PFSK-1 (cell line): Measurements from ENCODE around the gene GFY.

ENCODE experiments used
- FOXP2 ChIP-seq: optimal IDR thresholded peaks from 2 replicates; pipeline ENCODE3; 2011; ENCODE audit warnings: borderline replicate concordance, control low read depth, inconsistent platforms; ENCODE audit not compliant: insufficient read depth; ENCODE audit errors: extremely low read length, extremely low read depth
- POLR2AphosphoS5 ChIP-seq: IDR thresholded peaks from 2 replicates; pipeline ENCODE4 v1.6.1; 2012; ENCODE audit warnings: low read depth, mild to moderate bottlenecking, control low read depth, low read length, moderate library complexity
- REST ChIP-seq, 2 experiments: IDR thresholded peaks; 2 replicates each; pipeline versions ENCODE4 v1.6.1 to v1.8.0; 2011 to 2012; ENCODE audit warnings: low read depth in 2 of 2, low read length in 2 of 2, control low read depth in 1 of 2, inconsistent platforms in 1 of 2, mild to moderate bottlenecking in 1 of 2, moderate library complexity in 1 of 2; ENCODE audit not compliant: insufficient read depth in 1 of 2
- SIN3A ChIP-seq: IDR thresholded peaks from 2 replicates; pipeline ENCODE4 v1.6.1; 2012; ENCODE audit warnings: mild to moderate bottlenecking, low read length, moderate library complexity, borderline replicate concordance; ENCODE audit not compliant: insufficient read depth
- TAF1 ChIP-seq: IDR thresholded peaks from 2 replicates; pipeline ENCODE4 v1.6.1; 2012; ENCODE audit warnings: low read length, control low read depth, borderline replicate concordance; ENCODE audit not compliant: insufficient read depth

GFY gene

GRCh38 chr19:49435670-49436069, 10.5 kb downstream of the GFY start:
- TF ChIP-seq FOXP2 (no peak), TAF1 (no peak), SIN3A (no peak), POLR2AphosphoS5 (no peak), REST (IDR thresholded peaks at IDR 0.05; ENCODE audit: insufficient read depth in 1 of 2, low read depth in 2 of 2, low read length in 2 of 2) (no peak)

GRCh38 chr19:49436381-49437017, 11.3 kb downstream of the GFY start:
- TF ChIP-seq FOXP2: no peak
- TF ChIP-seq POLR2AphosphoS5: no peak
- no peak for TF ChIP-seq TAF1
- no peak for TF ChIP-seq SIN3A
- no peak for TF ChIP-seq REST (IDR thresholded peaks at IDR 0.05; ENCODE audit: insufficient read depth in 1 of 2, low read depth in 2 of 2, low read length in 2 of 2)

- TF ChIP-seq TAF1 (no peak), SIN3A (no peak), REST (IDR thresholded peaks at IDR 0.05; ENCODE audit: insufficient read depth in 1 of 2, low read depth in 2 of 2, low read length in 2 of 2) (no peak)
These were observed 12.0 kb downstream of the GFY start for GRCh38 chr19:49437231-49437630.

- TF ChIP-seq POLR2AphosphoS5 (no peak), SIN3A (no peak), TAF1 (no peak), REST (IDR thresholded peaks at IDR 0.05; ENCODE audit: insufficient read depth in 1 of 2, low read depth in 2 of 2, low read length in 2 of 2) (no peak), FOXP2 (no peak)
These were observed 13.1 kb downstream of the GFY start for GRCh38 chr19:49438261-49438660.

GRCh38 chr19:49439836-49440235, 14.6 kb downstream of the GFY start:
- TF ChIP-seq REST (IDR thresholded peaks at IDR 0.05; ENCODE audit: insufficient read depth in 1 of 2, low read depth in 2 of 2, low read length in 2 of 2) (no peak), POLR2AphosphoS5 (no peak), SIN3A (no peak), FOXP2 (no peak)
